H9 (cell line): ENCODE measurements around the gene TRPM2. TPM values are rescaled to one million over a fixed set of nuclear protein-coding genes. Genes with fewer than 3 reads are reported as not detected.

Experiments
- DNase-seq: peaks from one replicate; pipeline ENCODE4 v3.0.0-alpha.2; 2017
- H2AFZ ChIP-seq: one replicate; pipeline ENCODE4 v1.6.1; 2013; ENCODE audit warnings: mild to moderate bottlenecking, low read length, control low read depth, moderate library complexity
- H2AK5ac ChIP-seq: 2 replicates; pipeline ENCODE4 v1.6.1; 2013; ENCODE audit warnings: low read length, control low read depth, mixed read lengths; ENCODE audit not compliant: insufficient read length
- H2BK120ac ChIP-seq: one replicate; pipeline ENCODE4 v1.6.1; 2013; ENCODE audit warnings: low read depth, mild to moderate bottlenecking, low read length, control low read depth, inconsistent platforms; ENCODE audit not compliant: poor library complexity, severe bottlenecking
- H2BK12ac ChIP-seq: 2 replicates; pipeline ENCODE4 v1.6.1; 2013; ENCODE audit warnings: low read length, control low read depth, mixed read lengths, low read depth; ENCODE audit not compliant: insufficient read length
- H2BK15ac ChIP-seq: 2 replicates; pipeline ENCODE4 v1.6.1; 2013; ENCODE audit warnings: low read depth, low read length, control low read depth
- H2BK20ac ChIP-seq: one replicate; pipeline ENCODE4 v1.6.1; 2013; ENCODE audit warnings: low read depth, mild to moderate bottlenecking, low read length, control low read depth, inconsistent platforms; ENCODE audit not compliant: poor library complexity, severe bottlenecking
- H2BK5ac ChIP-seq: 2 replicates; pipeline ENCODE4 v1.6.1; 2013; ENCODE audit warnings: low read length, control low read depth, mixed read lengths; ENCODE audit not compliant: insufficient read length
- H3K14ac ChIP-seq: 2 replicates; pipeline ENCODE4 v1.6.1; 2013; ENCODE audit warnings: low read length, control low read depth; ENCODE audit not compliant: insufficient read depth
- H3K18ac ChIP-seq: 2 replicates; pipeline ENCODE4 v1.6.1; 2013; ENCODE audit warnings: low read depth, mild to moderate bottlenecking, mixed read lengths, low read length, control low read depth; ENCODE audit not compliant: insufficient read length
- H3K23ac ChIP-seq: 2 replicates; pipeline ENCODE4 v1.6.1; 2013; ENCODE audit warnings: low read length, control low read depth, mixed read lengths, low read depth; ENCODE audit not compliant: insufficient read length
- H3K23me2 ChIP-seq: 2 replicates; pipeline ENCODE4 v1.6.1; 2013; ENCODE audit warnings: low read depth, mild to moderate bottlenecking, mixed read lengths, low read length, control low read depth; ENCODE audit not compliant: insufficient read length, poor library complexity, severe bottlenecking
- H3K27ac ChIP-seq: 2 replicates; pipeline ENCODE4 v1.5.1; 2013; ENCODE audit warnings: low read length, control low read depth, mixed read lengths, low read depth; ENCODE audit not compliant: insufficient read length
- H3K27me3 ChIP-seq: 2 replicates; pipeline ENCODE4 v1.6.1; 2013; ENCODE audit warnings: low read length, control low read depth, inconsistent platforms; ENCODE audit not compliant: insufficient read depth
- H3K4ac ChIP-seq: 2 replicates; pipeline ENCODE4 v1.6.1; 2013; ENCODE audit warnings: low read depth, mild to moderate bottlenecking, control low read depth, inconsistent platforms, low read length, moderate library complexity
- H3K4me1 ChIP-seq: 2 replicates; pipeline ENCODE4 v1.6.1; 2013; ENCODE audit warnings: low read length, control low read depth, inconsistent platforms; ENCODE audit not compliant: insufficient read depth
- H3K4me2 ChIP-seq: 2 replicates; pipeline ENCODE4 v1.6.1; 2013; ENCODE audit warnings: low read length, control low read depth, mixed read lengths; ENCODE audit not compliant: insufficient read length, insufficient read depth
- H3K56ac ChIP-seq: 2 replicates; pipeline ENCODE4 v1.6.1; 2013; ENCODE audit warnings: low read depth, mild to moderate bottlenecking, mixed read lengths, low read length, control low read depth; ENCODE audit not compliant: insufficient read length
- H3K79me1 ChIP-seq: 2 replicates; pipeline ENCODE4 v1.6.1; 2013; ENCODE audit warnings: low read depth, mild to moderate bottlenecking, moderate library complexity, low read length, control low read depth, inconsistent platforms; ENCODE audit not compliant: insufficient read depth, poor library complexity, severe bottlenecking
- H3K79me2 ChIP-seq: 2 replicates; pipeline ENCODE4 v1.6.1; 2013; ENCODE audit warnings: low read length, control low read depth, inconsistent platforms; ENCODE audit not compliant: insufficient read depth
- H3K9ac ChIP-seq: 2 replicates; pipeline ENCODE4 v1.6.1; 2013; ENCODE audit warnings: low read length, control low read depth, mixed read lengths; ENCODE audit not compliant: insufficient read length; ENCODE audit errors: extremely low read depth
- H3K9me3 ChIP-seq: one replicate; pipeline ENCODE4 v1.6.1; 2013; ENCODE audit warnings: low read depth, low read length, inconsistent platforms; ENCODE audit not compliant: control insufficient read depth
- H3T11ph ChIP-seq: one replicate; pipeline ENCODE4 v1.6.1; 2013; ENCODE audit warnings: mild to moderate bottlenecking, low read length, control low read depth, inconsistent platforms
- H4K20me1 ChIP-seq: one replicate; pipeline ENCODE4 v1.6.1; 2013; ENCODE audit not compliant: control insufficient read depth, insufficient read length, insufficient read depth
- H4K5ac ChIP-seq: 2 replicates; pipeline ENCODE4 v1.6.1; 2013; ENCODE audit warnings: low read depth, mild to moderate bottlenecking, mixed read lengths, low read length, control low read depth; ENCODE audit not compliant: insufficient read length
- H4K8ac ChIP-seq: replicated peaks from 2 replicates; pipeline ENCODE4 v1.6.1; 2013; ENCODE audit warnings: low read length, control low read depth, mixed read lengths, low read depth; ENCODE audit not compliant: insufficient read length
- H4K91ac ChIP-seq: 2 replicates; pipeline ENCODE4 v1.6.1; 2013; ENCODE audit warnings: low read depth, mild to moderate bottlenecking, moderate library complexity, mixed read lengths, low read length, control low read depth; ENCODE audit not compliant: insufficient read length
- H3K27ac Mint-ChIP-seq, 3 experiments: 2 replicates in 2 of 3; 3 replicates in 1 of 3; pipeline ENCODE4 v1.8.0; 2020 to 2021; ENCODE audit warnings: mixed read lengths in 3 of 3, mild to moderate bottlenecking in 1 of 3, moderate library complexity in 1 of 3
- H3K27me3 Mint-ChIP-seq: 2 replicates; pipeline ENCODE4 v1.8.0; 2021; ENCODE audit warnings: low read depth, mild to moderate bottlenecking, moderate library complexity, mixed read lengths
- H3K36me3 Mint-ChIP-seq, 3 experiments: 2 replicates in 2 of 3; 3 replicates in 1 of 3; pipeline ENCODE4 v1.8.0; 2020 to 2021; ENCODE audit warnings: low read depth in 3 of 3, mixed read lengths in 3 of 3; ENCODE audit not compliant: insufficient read depth in 1 of 3
- H3K4me1 Mint-ChIP-seq, 2 experiments: 2 replicates each; pipeline ENCODE4 v1.8.0; 2020; ENCODE audit warnings: mixed read lengths in 2 of 2
- H3K4me3 Mint-ChIP-seq, 2 experiments: 2 replicates in 1 of 2; 3 replicates in 1 of 2; pipeline ENCODE4 v1.8.0; 2020 to 2021; ENCODE audit warnings: mild to moderate bottlenecking in 2 of 2, mixed read lengths in 2 of 2, moderate library complexity in 1 of 2
- H3K9me3 Mint-ChIP-seq, 2 experiments: 2 replicates in 1 of 2; 3 replicates in 1 of 2; pipeline ENCODE4 v1.8.0; 2020; ENCODE audit warnings: mild to moderate bottlenecking in 2 of 2, mixed read lengths in 2 of 2, moderate library complexity in 1 of 2
- WGBS: extraction: QIAGEN DNeasy Blood & Tissue Kit; methylation state at CpG from one replicate; pipeline ENCODE4 v1.1.7; 2013; ENCODE audit warnings: missing lambda C conversion rate, low lambda C conversion rate, mixed read lengths; ENCODE audit not compliant: insufficient read length; ENCODE audit errors: extremely low coverage; 5-methylcytosine and 5-hydroxymethylcytosine counted together
- total RNA-seq: library from RNA; stranded (reverse); gene quantifications from 2 replicates; pipeline ENCODE4 v1.2.1, GENCODE V29; 2021
- TF ChIP-seq, protein P1 (sequence below): fragments of 200-600 bp; sonication (generic); conservative IDR thresholded peaks from 3 replicates; pipeline ENCODE4 v1.8.0; 2021; ENCODE audit warnings: antibody characterized with exemption, mild to moderate bottlenecking

TRPM2 gene
- total RNA-seq, 1 experiment from 2014 or later, result 0.68 TPM

GRCh38 chr21:44370027-44370735 is 16.8 kb downstream of the TRPM2 start:
- Histone ChIP-seq H3K23me2 (peaks cover 3% of the 10 kb centered on the region), H3K14ac (no peak overlapping the region), H3K79me2 (no peaks in the 10 kb centered on the region), H2BK5ac (no peak overlapping the region), H3K9me3 (no peaks in the 10 kb centered on the region), H3K9ac (no peak overlapping the region), H3K27ac (no peak overlapping the region), H3K23ac (no peak overlapping the region), H2BK12ac (no peak overlapping the region), H4K8ac (no peak overlapping the region), H3K79me1 (no peaks in the 10 kb centered on the region), H3K18ac (no peak overlapping the region), H4K91ac (no peak overlapping the region), H3K27me3 (peaks cover 4% of the 10 kb centered on the region; the same call in 1 of the 2 replicates), H2BK15ac (no peak overlapping the region), H3K56ac (no peak overlapping the region), H2BK20ac (no peak overlapping the region), H3K4ac (no peak overlapping the region), H3K4me2 (peak overlapping the region; percentile 35), H4K20me1 (no peaks in the 10 kb centered on the region), H2AFZ (no peak overlapping the region), H3K4me1 (no peaks in the 10 kb centered on the region), H2AK5ac (no peak overlapping the region), H3T11ph (no peak overlapping the region), H2BK120ac (no peak overlapping the region), H4K5ac (no peak overlapping the region)
- peak overlapping the region; percentile 12 to 70 for H3K4me3 Mint-ChIP-seq
- WGBS, result no CpG with 5 or more reads among the region's 29 CpGs
- peaks cover 2 to 9% of the 10 kb centered on the region in 2 experiments; a peak in 2 of 4 replicates for H3K4me1 Mint-ChIP-seq
- H3K27ac Mint-ChIP-seq, result no peak overlapping the region
- peaks cover 0 to 5% (median 4%) of the 10 kb centered on the region in 3 experiments; a peak in 3 of 7 replicates for H3K36me3 Mint-ChIP-seq
- H3K9me3 Mint-ChIP-seq, result peaks cover 18 to 23% of the 10 kb centered on the region in 2 experiments
- TF ChIP-seq, protein P1, sequence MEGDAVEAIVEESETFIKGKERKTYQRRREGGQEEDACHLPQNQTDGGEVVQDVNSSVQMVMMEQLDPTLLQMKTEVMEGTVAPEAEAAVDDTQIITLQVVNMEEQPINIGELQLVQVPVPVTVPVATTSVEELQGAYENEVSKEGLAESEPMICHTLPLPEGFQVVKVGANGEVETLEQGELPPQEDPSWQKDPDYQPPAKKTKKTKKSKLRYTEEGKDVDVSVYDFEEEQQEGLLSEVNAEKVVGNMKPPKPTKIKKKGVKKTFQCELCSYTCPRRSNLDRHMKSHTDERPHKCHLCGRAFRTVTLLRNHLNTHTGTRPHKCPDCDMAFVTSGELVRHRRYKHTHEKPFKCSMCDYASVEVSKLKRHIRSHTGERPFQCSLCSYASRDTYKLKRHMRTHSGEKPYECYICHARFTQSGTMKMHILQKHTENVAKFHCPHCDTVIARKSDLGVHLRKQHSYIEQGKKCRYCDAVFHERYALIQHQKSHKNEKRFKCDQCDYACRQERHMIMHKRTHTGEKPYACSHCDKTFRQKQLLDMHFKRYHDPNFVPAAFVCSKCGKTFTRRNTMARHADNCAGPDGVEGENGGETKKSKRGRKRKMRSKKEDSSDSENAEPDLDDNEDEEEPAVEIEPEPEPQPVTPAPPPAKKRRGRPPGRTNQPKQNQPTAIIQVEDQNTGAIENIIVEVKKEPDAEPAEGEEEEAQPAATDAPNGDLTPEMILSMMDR, result no peak
- DNase-seq, result peak; percentile 75
- H3K27me3 Mint-ChIP-seq, result peaks cover 46% of the 10 kb centered on the region
